ENCODE measurements around the gene YBX3.

DNA sequence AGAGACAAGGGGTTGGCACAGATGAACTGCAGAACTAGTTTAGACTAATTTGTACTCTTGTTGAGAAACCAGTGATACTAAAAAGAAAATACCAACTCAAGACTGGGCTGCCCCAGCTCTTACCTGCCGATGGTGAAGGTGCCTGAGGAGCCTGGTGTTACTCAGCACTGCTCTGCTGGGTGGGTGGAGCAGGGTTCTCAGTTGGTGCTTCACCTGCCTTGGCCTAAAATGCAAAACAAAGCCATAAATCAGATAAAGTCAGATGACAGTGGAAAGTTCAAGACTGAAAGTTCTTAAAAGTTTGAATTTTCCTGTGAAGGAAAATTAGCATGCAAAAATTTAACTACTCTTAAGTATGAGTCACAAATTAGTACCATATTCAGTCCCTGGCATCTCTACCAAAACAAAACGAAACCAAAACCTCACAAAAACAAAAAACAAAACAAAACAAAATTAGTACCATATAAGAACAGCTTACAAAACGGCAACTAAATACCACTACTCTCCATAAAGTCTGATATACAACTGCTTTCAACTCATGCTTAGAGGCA is 21.9 kb downstream of the YBX3 start:
- TF ChIP-seq USF2 (IDR thresholded peaks at IDR 0.05; ENCODE audit: low read depth, low read length) (no peak), CTCF (conservative IDR thresholded peaks at IDR 0.05; ENCODE audit: low read depth, low read length) (no peak), SMC3 (IDR thresholded peaks at IDR 0.05; ENCODE audit: low read depth, low read length) (no peak), MAZ (IDR thresholded peaks at IDR 0.05; ENCODE audit: borderline replicate concordance, low read depth, low read length) (no peak), MXI1 (IDR thresholded peaks at IDR 0.05; ENCODE audit: borderline replicate concordance, low read depth, low read length) (no peak), FOS (IDR thresholded peaks at IDR 0.05; ENCODE audit: low read depth, low read length) (no peak), RCOR1 (IDR thresholded peaks at IDR 0.05; ENCODE audit: insufficient replicate concordance, low read length) (no peak), POLR2A (IDR thresholded peaks at IDR 0.05; ENCODE audit: low read depth, low read length) (no peak), CEBPB (IDR thresholded peaks at IDR 0.05; ENCODE audit: low read depth, low read length) (no peak)

All from IMR-90 (cell line).